ENCODE measurements around the gene NCOR2. TPM values are rescaled to one million over a fixed set of nuclear protein-coding genes. Genes with fewer than 3 reads are reported as not detected.

The NCOR2 gene
- polyA plus RNA-seq, 1 donor (not counting 4 experiments of a cell fraction or from before 2014, with no cell fraction given): 4.7 TPM

DNA sequence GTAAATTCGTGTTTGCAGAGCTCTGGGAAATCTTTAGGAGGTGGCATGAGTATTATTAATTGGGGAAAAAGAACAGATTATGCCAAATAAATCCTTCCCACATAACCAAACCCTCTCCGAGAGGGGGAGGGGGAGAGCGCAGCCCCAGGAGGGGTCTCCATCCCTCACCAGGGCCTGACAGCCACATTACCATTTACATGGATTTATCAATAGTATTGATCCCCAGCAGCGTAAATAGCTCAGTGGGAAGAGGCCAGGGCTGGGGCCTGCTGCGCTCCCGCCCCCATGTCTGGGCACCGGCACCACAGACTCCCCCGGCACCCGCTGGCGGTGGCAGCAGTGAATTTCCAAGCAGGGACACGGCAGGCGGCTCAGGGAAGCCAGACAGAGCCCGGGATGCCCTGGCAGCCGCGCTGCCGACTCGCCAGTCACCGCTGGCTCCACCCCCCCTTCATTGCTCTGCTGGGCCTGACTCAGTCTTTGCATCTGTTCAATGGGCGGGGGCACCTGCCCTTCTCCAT, 2.4 kb downstream of the NCOR2 start:
- no peak for TF ChIP-seq EZH2 (IDR thresholded peaks at IDR 0.05; ENCODE audit: low read length)
- Histone ChIP-seq H4K20me1 (ENCODE audit: control insufficient read depth, extremely low read depth, insufficient read depth, low read length) (peaks cover 42% of the 10 kb centered on the region), H3K36me3 (ENCODE audit: control insufficient read depth in 2 of 2, extremely low read depth in 1 of 2, insufficient read depth in 2 of 2, low read length in 2 of 2) (peaks cover 0 to 6% of the 10 kb centered on the region in 2 experiments), H3K4me1 (ENCODE audit: control insufficient read depth, extremely low read depth, insufficient read depth, low read length) (peaks cover 40% of the 10 kb centered on the region), H3K9me1 (ENCODE audit: control insufficient read depth, extremely low read depth, insufficient read depth, low read length) (peaks cover 3% of the 10 kb centered on the region), H3K9me3 (ENCODE audit: control insufficient read depth, low read depth, low read length) (no peaks in the 10 kb centered on the region), H3K4me2 (ENCODE audit: control insufficient read depth, extremely low read depth, insufficient read depth, low read depth, low read length) (peak overlapping the region; percentile 62), H2AFZ (ENCODE audit: control insufficient read depth, low read length) (no peak overlapping the region), H3K9ac (ENCODE audit: control insufficient read depth, extremely low read depth, insufficient read depth, low read length) (no peak overlapping the region), H3K27ac (ENCODE audit: control insufficient read depth, insufficient read depth, low read length) (no peak overlapping the region), H3K79me2 (ENCODE audit: control insufficient read depth, insufficient read depth, low read length) (peaks cover 66% of the 10 kb centered on the region), H3K4me3 (ENCODE audit: control insufficient read depth in 2 of 3, extremely low read depth in 1 of 3, insufficient read depth in 2 of 3, low read depth in 1 of 3, low read length in 3 of 3) (peak overlapping the region in 2 of 3 experiments; percentile 94 to 97), H3K27me3 (ENCODE audit: control insufficient read depth, extremely low read depth, insufficient read depth, low read length) (no peaks in the 10 kb centered on the region)
- DNase-seq (ENCODE audit: low read depth, low spot score): no peak
- no peak for FAIRE-seq
- dilution Hi-C loops (cut with MboI; ENCODE audit: extremely low pct_ligation_motif_present, low sequenced_read_pairs): no loop called here

DNA sequence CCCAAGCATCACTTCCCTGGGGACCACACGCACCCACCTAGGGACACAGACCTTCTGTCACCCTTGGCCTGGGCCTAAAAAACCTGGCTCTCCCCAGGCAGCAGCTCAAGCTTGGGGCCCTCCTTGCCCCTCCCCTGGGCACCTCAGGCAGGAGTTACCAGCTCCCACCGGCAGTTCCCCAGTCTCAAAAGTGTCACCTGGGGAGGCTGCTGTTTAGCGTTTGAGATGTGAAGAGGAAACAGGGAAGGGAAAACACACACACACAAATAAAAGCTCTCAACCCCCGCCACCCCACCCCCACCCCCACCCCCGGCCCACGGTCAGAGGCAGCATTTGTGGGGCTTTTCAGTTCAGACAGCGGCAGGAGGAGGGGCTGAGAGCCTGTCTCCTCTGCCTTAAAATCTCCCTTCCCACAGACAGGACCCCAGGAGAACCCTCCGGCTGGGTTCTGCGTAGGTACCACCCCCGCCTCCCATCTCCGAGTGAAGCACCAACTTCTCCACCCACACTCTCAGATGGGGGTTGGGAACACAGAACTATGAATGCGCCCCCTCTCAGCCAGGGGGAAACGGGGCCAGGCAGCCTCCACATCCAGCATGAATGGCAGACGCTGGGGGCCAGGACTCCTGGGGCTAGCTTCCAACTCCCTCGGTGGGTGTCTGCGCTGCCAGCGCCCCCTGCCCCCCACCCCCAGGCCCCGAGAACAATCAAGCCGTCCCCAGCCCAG, 3.0 kb downstream of the NCOR2 start:
- no peak overlapping the region for H3K27ac ChIP-seq (ENCODE audit: control insufficient read depth, insufficient read depth, low read length)
- FAIRE-seq (no peak), DNase-seq (ENCODE audit: low read depth, low spot score) (no peak)
- dilution Hi-C loops (cut with MboI; ENCODE audit: extremely low pct_ligation_motif_present, low sequenced_read_pairs): no loop called here
- no peak overlapping the region for H3K9ac ChIP-seq (ENCODE audit: control insufficient read depth, extremely low read depth, insufficient read depth, low read length)
- H4K20me1 ChIP-seq (ENCODE audit: control insufficient read depth, extremely low read depth, insufficient read depth, low read length): peaks cover 49% of the 10 kb centered on the region
- H2AFZ ChIP-seq (ENCODE audit: control insufficient read depth, low read length): no peak overlapping the region
- no peaks in the 10 kb centered on the region for H3K9me3 ChIP-seq (ENCODE audit: control insufficient read depth, low read depth, low read length)
- TF ChIP-seq, protein P1, sequence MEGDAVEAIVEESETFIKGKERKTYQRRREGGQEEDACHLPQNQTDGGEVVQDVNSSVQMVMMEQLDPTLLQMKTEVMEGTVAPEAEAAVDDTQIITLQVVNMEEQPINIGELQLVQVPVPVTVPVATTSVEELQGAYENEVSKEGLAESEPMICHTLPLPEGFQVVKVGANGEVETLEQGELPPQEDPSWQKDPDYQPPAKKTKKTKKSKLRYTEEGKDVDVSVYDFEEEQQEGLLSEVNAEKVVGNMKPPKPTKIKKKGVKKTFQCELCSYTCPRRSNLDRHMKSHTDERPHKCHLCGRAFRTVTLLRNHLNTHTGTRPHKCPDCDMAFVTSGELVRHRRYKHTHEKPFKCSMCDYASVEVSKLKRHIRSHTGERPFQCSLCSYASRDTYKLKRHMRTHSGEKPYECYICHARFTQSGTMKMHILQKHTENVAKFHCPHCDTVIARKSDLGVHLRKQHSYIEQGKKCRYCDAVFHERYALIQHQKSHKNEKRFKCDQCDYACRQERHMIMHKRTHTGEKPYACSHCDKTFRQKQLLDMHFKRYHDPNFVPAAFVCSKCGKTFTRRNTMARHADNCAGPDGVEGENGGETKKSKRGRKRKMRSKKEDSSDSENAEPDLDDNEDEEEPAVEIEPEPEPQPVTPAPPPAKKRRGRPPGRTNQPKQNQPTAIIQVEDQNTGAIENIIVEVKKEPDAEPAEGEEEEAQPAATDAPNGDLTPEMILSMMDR (optimal IDR thresholded peaks at IDR 0.05 in 1 of 3, IDR thresholded peaks at IDR 0.05 in 1 of 3, conservative IDR thresholded peaks at IDR 0.05 in 1 of 3; ENCODE audit: extremely low read depth in 1 of 3, insufficient read depth in 2 of 3, low read length in 3 of 3): no peak
- no peak for TF ChIP-seq EZH2 (IDR thresholded peaks at IDR 0.05; ENCODE audit: low read length)
- H3K36me3 ChIP-seq (ENCODE audit: control insufficient read depth in 2 of 2, extremely low read depth in 1 of 2, insufficient read depth in 2 of 2, low read length in 2 of 2): peaks cover 0 to 6% of the 10 kb centered on the region in 2 experiments
- H3K4me2 ChIP-seq (ENCODE audit: control insufficient read depth, extremely low read depth, insufficient read depth, low read depth, low read length): peak overlapping the region; percentile 37
- H3K79me2 ChIP-seq (ENCODE audit: control insufficient read depth, insufficient read depth, low read length): peaks cover 73% of the 10 kb centered on the region
- peaks cover 40% of the 10 kb centered on the region for H3K4me1 ChIP-seq (ENCODE audit: control insufficient read depth, extremely low read depth, insufficient read depth, low read length)
- H3K9me1 ChIP-seq (ENCODE audit: control insufficient read depth, extremely low read depth, insufficient read depth, low read length): peaks cover 3% of the 10 kb centered on the region
- H3K27me3 ChIP-seq (ENCODE audit: control insufficient read depth, extremely low read depth, insufficient read depth, low read length): no peaks in the 10 kb centered on the region
- peak overlapping the region in 1 of 3 experiments; percentile 97 for H3K4me3 ChIP-seq (ENCODE audit: control insufficient read depth in 2 of 3, extremely low read depth in 1 of 3, insufficient read depth in 2 of 3, low read depth in 1 of 3, low read length in 3 of 3)

Data from keratinocyte (primary cell).